RCC 7860 (cell line): ENCODE results near the gene KRTAP4-9.
"Not testable (repeated sequence)": the region's sequence is repeated elsewhere in the genome, so short reads cannot be mapped to it uniquely, and the experiment has no call there.

Experiments used
- DNase-seq: peaks from one replicate; pipeline ENCODE4 v3.0.0-alpha.2; 2015; ENCODE audit warnings: low spot score
- FAIRE-seq: peaks from 2 replicates; lab custom pipeline; 2012; peaks lifted over from hg19 to GRCh38; lab: Jason Lieb, UNC

KRTAP4-9 gene

GRCh38 chr17:41088760-41089352 lies 16.3 kb upstream of the KRTAP4-9 start:
- FAIRE-seq, DNase-seq: not testable (repeated sequence)

GRCh38 chr17:41096055-41096454 lies 9.1 kb upstream of the KRTAP4-9 start:
- FAIRE-seq (no peak), DNase-seq (no peak)

DNA sequence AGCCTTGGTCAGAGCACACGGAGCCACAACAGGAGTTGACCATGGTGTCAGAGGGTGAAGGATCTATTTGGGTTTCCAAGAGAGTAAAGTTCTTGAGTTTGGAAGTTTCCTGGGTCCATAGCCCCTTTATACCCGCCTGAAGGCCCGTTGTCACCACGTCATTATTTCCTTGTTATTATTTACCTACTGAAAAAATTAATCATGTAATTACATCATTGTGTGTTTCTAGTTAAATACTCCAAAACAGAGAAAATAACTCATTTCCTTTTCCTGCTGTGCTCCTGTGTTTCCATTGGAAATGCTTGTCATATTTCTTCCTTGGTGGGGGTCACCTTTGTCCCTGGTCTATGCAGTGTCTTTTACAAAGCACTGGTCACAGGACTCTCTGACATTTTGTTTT lies 7.1 kb upstream of the KRTAP4-9 start, which contains the start of gene KRTAP4-8:
TSS of gene KRTAP4-8 (minus strand) at position 101 of the 400 bp plus-strand sequence. CDS start at position 43, 58 bp downstream.
- DNase-seq (no peak), FAIRE-seq (no peak)

DNA sequence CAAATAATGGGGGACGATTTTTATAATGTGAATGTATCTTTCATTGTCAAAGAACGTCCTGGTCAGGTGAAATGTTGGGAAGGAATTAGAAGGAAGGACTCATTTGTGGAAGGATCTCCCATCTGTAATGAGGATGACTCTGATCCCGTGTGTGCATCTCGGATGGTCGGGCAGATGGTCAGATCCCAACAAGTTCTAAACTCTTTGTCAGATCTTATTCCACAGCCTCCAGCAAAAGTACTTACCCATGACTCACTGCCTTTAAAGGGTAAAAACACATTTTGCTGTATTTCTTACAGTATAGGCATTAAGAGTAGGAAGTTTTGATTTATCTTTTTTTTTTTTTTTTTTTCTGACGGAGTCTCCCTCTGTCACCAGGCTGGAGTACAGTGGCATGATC lies 6.7 kb upstream of the KRTAP4-9 start:
- FAIRE-seq (no peak), DNase-seq (no peak)

DNA sequence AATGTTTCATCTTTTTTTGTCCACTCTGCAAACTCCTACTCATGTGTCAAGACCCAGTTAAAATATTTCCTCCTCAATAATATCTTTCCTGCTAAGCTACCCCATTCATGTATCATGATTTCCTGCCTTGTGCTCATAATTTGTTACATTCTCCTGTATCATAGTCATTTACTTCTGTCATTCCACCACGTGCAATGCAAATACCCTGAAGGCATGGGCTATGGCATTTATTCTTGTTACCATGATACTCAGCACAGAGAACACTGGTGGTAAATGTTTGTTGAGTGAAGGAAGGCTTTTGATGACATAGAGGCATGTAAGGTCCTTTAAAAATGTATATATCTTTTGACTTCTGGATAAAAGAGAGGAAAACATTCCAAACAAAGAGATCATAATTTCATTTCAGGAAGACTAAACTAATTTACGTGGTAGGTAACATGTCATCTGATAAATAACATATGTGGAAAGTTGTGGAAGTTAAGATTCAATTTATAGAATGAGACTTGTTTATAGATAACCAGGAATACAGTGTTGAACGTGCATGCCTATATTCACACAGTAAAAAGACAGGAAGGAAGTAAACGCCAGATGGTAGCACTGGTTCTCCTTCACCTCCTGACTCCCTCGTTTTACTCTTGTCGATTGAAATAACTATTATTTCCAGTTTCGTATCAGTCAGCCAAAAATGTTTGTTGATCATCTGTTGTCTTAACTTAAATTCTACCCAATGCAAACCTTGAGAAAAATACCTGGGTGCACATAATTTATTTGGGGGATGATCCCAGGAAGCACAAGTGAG lies 5.3 kb upstream of the KRTAP4-9 start:
- FAIRE-seq, result peak; percentile 60

DNA sequence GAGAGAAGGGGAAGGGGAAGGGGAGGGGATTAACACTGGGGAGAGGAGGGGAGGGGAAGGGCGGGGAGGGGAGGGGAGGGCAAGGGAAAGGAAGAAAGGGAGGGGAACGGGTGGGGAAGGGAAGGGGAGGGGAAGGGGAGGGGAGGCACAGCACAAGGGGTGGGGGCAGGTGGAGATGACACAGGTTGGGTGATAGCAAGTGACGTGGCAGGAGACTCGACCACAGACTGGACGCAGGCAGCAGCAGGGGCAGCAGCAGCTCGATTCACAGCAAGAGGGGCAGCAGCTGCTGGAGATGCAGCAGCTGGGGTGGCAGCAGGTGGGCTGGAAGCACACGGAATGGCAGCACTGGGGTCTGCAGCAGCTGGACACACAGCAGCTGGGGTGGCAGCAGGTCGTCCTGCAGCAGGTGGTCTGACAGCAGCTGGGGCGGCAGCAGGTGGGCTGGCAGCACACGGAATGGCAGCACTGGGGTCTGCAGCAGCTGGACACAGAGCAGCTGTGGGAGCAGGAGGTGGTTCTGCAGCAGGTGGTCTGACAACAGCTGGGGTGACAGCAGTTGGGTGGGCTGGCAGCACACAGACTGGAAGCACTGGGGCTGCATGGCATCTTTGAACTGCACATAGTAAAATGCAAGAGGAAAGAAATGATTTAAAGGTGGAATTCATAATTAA lies 3.5 kb upstream of the KRTAP4-9 start, which contains the start of gene KRTAP4-16:
TSS of gene KRTAP4-16 (minus strand) at position 624 of the 674 bp plus-strand sequence. CDS start at position 624, 0 bp downstream.
- DNase-seq (no peak), FAIRE-seq (no peak)

More for the DNA sequence above, 5.3 kb upstream of the KRTAP4-9 start:
- peak; percentile 80 for DNase-seq

- FAIRE-seq (no peak), DNase-seq (no peak)
Measured at GRCh38 chr17:41103896-41104295, 1.3 kb upstream of the KRTAP4-9 start.

DNA sequence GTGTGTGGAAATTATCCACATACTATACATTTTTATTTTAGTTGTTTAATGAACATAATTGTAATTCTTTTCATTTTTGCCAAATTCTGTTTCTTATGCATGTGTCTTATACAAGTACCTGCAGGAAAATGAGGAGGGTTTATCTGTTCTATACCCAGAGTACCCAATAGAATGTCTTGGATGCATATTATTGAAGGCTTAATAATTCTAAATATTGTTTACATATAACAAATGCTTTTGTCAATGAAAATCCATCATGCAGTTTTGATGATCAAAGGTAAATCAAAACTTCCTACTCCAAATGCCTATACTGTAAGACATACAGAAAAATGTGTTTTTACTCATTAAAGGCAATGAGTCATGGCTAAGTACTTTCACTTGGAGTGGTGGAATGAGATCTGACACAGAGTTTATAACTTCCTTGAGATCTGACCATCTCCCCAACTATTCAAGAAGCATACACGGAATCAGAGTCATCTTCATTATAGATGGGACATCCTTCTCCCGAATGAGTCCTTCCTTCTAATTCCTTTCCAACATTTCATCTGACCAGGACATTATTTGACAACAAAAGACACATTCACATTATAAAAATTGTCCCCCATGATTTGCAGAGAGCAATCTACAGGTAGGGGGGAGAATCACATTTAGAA lies 677 bp upstream of the KRTAP4-9 start:
- FAIRE-seq (peak; percentile 98), DNase-seq (peak; percentile 68)

GRCh38 chr17:41107941-41108450 lies 2.8 kb downstream of the KRTAP4-9 start:
- DNase-seq, result no peak
- FAIRE-seq, result no peak

DNA sequence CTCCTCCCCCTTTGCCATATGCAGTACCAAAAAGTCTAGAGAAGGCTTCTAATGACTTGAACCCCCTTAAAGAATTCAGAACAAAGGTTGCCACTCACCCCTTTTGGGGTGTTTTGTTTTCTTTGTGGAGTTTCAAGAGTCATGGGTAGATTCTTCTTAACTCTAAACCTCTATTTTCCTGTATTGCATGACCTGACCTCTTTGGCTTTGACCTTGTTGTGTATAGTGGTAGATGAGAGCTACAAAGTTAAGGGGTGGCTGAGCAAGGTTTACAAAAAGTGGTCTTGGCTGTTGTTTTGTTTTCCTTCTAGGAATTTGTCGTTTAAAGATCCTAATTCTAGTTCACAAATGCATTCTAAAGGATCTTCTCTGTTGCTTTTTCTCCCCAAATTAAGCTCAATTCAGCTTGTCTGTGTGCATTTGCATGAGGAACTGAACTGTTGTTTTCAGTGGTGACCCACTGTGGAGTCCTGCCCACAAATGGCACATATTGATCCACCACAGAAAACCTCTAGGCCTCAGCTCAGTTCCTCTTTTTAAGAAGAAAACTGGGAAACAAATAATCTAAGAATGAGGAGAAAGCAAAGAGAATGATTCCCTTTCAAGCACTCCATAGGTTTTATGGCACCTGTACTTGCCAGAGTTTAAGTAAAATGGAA lies 3.7 kb downstream of the KRTAP4-9 start:
- DNase-seq, FAIRE-seq: not testable (repeated sequence)

DNA sequence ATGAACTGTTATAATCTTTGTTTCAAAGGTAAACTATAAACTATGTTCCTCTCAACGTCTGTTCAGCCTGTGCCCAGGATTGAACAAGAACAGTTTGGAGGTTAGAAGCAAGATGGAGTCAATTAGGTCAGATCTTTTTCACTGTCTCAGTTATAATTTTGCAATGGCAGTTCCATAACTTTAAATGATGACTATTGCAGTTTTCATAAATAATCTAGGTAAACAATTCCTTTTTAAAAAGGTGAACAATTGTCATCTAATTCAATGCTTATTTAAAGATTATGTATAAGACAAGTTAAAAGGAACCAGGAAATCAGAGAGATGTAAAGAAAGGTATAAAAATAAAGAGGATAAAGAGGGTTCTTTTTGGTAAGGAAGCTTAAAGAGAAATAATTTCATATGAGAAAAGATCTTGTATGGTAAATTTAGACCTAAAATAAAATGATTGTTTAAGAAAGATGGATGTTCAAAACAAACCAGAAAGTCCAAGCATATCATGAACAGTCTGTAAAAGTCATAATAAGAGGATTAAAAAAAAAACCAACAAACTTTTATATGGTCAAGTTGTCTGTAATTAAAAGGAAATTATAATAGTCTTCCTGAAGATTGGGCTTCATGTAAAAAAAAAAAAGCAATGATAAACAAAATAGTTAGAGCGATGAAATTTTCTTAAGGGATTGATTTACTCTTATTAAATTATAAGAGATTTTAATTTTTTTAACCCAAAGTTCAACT lies 6.1 kb downstream of the KRTAP4-9 start:
- FAIRE-seq, result peak; percentile 46
- DNase-seq, result no peak

DNA sequence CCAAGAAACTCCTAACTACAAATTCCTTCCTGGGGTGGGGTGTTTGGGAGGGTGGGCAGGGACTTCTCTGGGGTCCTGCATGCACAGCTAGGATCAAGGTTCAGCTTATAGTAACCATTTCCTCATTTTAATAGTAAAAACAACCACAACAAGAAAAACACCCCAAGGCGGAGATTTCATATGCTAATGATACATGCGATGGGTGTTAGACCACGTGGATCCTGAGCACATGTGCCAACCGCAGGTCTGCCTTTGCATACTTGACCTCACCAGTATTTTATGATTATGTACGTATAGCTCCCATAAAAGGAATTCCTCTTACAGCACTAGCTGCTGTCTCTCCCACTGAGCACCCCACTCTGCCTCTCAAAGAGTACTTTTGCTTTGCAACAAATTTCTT lies 11.1 kb downstream of the KRTAP4-9 start:
- DNase-seq (no peak), FAIRE-seq (no peak)

- DNase-seq, FAIRE-seq: not testable (repeated sequence)
Measured at GRCh38 chr17:41117846-41118386, 12.7 kb downstream of the KRTAP4-9 start, which contains the start of gene KRTAP4-11. Gene KRTAP4-11, minus strand, starts transcription at chr17:41118373. Its CDS starts 58 bp downstream, at chr17:41118315.

GRCh38 chr17:41118721-41119120 lies 13.5 kb downstream of the KRTAP4-9 start:
- FAIRE-seq (no peak), DNase-seq (no peak)

DNA sequence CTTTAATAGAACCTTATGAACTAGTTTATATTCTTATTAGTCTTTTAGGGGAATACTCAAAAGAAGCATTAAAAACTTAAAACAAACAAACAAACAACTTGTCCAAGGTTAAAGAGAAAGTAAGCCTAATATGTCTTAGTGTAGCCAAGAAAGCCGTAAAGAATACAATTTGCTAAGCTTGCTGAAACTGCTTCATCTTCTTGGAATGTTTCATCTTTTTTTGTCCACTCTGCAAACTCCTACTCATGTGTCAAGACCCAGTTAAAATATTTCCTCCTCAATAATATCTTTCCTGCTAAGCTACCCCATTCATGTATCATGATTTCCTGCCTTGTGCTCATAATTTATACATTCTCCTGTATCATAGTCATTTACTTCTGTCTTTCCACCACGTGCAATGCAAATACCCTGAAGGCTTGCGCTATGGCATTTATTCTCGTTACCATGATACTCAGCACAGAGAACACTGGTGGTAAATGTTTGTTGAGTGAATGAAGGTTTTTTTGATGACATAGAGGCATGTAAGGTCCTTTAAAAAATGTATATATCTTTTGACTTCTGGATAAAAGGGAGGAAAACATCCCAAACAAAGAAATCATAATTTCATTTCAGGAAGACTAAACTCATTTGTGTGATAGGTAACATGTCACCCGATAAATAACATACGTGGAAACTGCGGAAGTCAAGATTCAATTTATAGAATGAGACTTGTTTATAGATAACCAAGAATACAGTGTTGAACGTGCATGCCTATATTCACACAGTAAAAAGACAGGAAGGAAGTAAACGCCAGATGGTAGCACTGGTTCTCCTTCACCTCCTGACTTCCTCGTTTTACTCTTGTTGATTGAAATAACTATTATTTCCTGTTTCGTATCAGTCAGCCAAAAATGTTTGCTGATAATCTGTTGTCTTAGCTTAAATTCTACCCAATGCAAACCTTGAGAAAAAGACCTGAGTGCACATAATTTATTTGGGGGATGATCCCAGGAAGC lies 14.8 kb downstream of the KRTAP4-9 start:
- not testable (repeated sequence) for DNase-seq
- peak; percentile 54 for FAIRE-seq

DNA sequence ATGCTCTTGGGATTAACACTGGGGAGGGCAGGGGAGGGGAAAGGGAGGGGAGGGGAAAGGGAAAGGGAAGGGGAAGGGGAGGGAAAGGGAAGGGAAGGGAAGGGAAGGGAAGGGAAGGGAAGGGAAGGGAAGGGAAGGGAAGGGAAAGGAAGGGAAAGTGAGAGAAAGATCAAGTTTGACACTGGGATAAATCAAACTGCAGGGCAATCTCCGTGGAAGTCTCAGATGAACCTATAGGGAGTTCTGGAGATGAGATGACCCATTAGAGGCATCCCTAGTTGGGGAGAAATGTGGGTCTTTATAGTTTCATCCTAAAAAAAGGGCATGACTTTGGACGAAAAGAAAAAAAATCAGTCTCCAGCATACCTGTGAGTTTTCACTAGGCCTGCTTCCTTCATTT lies 16.6 kb downstream of the KRTAP4-9 start:
- DNase-seq (no peak), FAIRE-seq (no peak)

DNA sequence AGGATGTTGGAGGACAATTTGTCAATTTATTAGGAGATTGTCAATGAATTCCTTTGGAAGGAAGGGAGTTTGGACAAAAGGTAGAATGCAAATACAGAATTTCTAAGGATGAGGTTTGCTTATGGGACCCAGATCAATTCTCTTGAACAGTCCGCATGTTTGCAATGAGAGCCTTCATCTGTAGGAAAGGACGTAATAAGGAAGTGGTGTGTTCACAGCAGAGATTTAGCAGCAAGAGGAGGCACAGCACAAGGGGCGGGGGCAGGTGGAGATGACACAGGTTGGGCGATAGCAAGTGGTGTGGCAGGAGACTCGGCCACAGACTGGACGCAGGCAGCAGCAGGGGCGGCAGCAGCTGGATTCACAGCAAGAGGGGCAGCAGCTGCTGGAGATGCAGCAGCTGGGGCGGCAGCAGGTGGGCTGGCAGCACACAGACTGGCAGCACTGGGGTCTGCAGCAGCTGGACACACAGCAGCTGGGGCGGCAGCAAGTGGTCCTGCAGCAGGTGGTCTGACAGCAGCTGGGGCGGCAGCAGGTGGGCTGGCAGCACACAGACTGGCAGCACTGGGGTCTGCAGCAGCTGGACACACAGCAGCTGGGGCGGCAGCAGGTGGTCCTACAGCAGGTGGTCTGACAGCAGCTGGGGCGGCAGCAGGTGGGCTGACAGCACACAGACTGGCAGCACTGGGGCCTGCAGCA lies 18.3 kb downstream of the KRTAP4-9 start:
- DNase-seq, FAIRE-seq: not testable (repeated sequence)
